ENCODE measurements around the gene CHD9. TPM values are rescaled to one million over a fixed set of nuclear protein-coding genes. Genes with fewer than 3 reads are reported as not detected.
"Not testable (repeated sequence)": the region's sequence is repeated elsewhere in the genome, so short reads cannot be mapped to it uniquely, and the experiment has no call there.

Gene CHD9
- total and polyA plus RNA-seq, 7 donors = 13.8 to 88.5 (median 55.5) TPM

- no peak overlapping the region for H3K27ac ChIP-seq
- no peak overlapping the region for H3K4me3 ChIP-seq
- no peaks in the 10 kb centered on the region for H3K27me3 ChIP-seq
- intact Hi-C loops (cut with DNase I) = no loop called here
- H3K4me1 ChIP-seq = no peaks in the 10 kb centered on the region
- TF ChIP-seq CTCF (IDR thresholded peaks at IDR 0.05) (no peak), POLR2A (IDR thresholded peaks at IDR 0.05) (no peak), EP300 (IDR thresholded peaks at IDR 0.05) (no peak), POLR2AphosphoS5 (IDR thresholded peaks at IDR 0.05) (no peak)
- H3K36me3 ChIP-seq = peaks cover 5 to 82% (median 18%) of the 10 kb centered on the region in 4 donors
- WGBS, 2 donors = 91 to 95% methylated on average over 5 of the region's 5 CpGs
- H3K9me3 ChIP-seq = no peaks in the 10 kb centered on the region
- no peak for DNase-seq
These were observed 269.1 kb downstream of the CHD9 start for GRCh38 chr16:53323924-53324323.

- DNase-seq; H3K27ac ChIP-seq; intact Hi-C loops (cut with DNase I); H3K27me3 ChIP-seq; H3K4me1 ChIP-seq; H3K9me3 ChIP-seq; H3K4me3 ChIP-seq: not testable (repeated sequence)
- 91 to 93% methylated on average over 2 of the region's 3 CpGs for WGBS, 2 donors
- peaks cover 0 to 11% (median 0%) of the 10 kb centered on the region in 4 donors for H3K36me3 ChIP-seq
These were observed 276.2 kb downstream of the CHD9 start for GRCh38 chr16:53330991-53331390.

- H3K4me1 ChIP-seq = no peaks in the 10 kb centered on the region
- 66 to 77% methylated on average over 4 of the region's 4 CpGs for WGBS, 2 donors
These were observed 279.8 kb downstream of the CHD9 start for GRCh38 chr16:53334581-53334980.

GRCh38 chr16:53337294-53337693 lies 282.5 kb downstream of the CHD9 start:
- no peak overlapping the region for H3K27ac ChIP-seq
- no peaks in the 10 kb centered on the region for H3K9me3 ChIP-seq
- no peaks in the 10 kb centered on the region for H3K36me3 ChIP-seq
- no peak for TF ChIP-seq CTCF (IDR thresholded peaks at IDR 0.05)
- TF ChIP-seq POLR2A (IDR thresholded peaks at IDR 0.05) = no peak
- TF ChIP-seq POLR2AphosphoS5 (IDR thresholded peaks at IDR 0.05) = no peak
- TF ChIP-seq EP300 (IDR thresholded peaks at IDR 0.05) = no peak
- H3K4me3 ChIP-seq = no peak overlapping the region
- H3K27me3 ChIP-seq = no peaks in the 10 kb centered on the region
- H3K4me1 ChIP-seq = no peaks in the 10 kb centered on the region
- intact Hi-C loops (cut with DNase I) = no loop called here
- no peak for DNase-seq

More at GRCh38 chr16:53334581-53334980, 279.8 kb downstream of the CHD9 start:
- intact Hi-C loops (cut with DNase I) = no loop called here
- H3K27me3 ChIP-seq = no peaks in the 10 kb centered on the region
- no peak overlapping the region for H3K27ac ChIP-seq
- TF ChIP-seq EP300 (IDR thresholded peaks at IDR 0.05) = no peak
- no peak for TF ChIP-seq POLR2A (IDR thresholded peaks at IDR 0.05)
- no peak for TF ChIP-seq CTCF (IDR thresholded peaks at IDR 0.05)
- TF ChIP-seq POLR2AphosphoS5 (IDR thresholded peaks at IDR 0.05) = no peak
- no peaks in the 10 kb centered on the region for H3K9me3 ChIP-seq
- H3K36me3 ChIP-seq = no peaks in the 10 kb centered on the region
- no peak overlapping the region for H3K4me3 ChIP-seq
- no peak for DNase-seq

GRCh38 chr16:53341792-53342191 lies 287.0 kb downstream of the CHD9 start:
- TF ChIP-seq POLR2A (IDR thresholded peaks at IDR 0.05) (no peak), POLR2AphosphoS5 (IDR thresholded peaks at IDR 0.05) (no peak), EP300 (IDR thresholded peaks at IDR 0.05) (no peak), CTCF (IDR thresholded peaks at IDR 0.05) (no peak)
- WGBS, 2 donors = 85 to 86% methylated on average over 6 of the region's 6 CpGs
- Histone ChIP-seq H3K27ac (no peak overlapping the region), H3K9me3 (no peaks in the 10 kb centered on the region), H3K36me3 (no peaks in the 10 kb centered on the region), H3K27me3 (no peaks in the 10 kb centered on the region), H3K4me3 (no peak overlapping the region), H3K4me1 (no peaks in the 10 kb centered on the region)
- no peak for DNase-seq
- intact Hi-C loops (cut with DNase I) = no loop called here

All from sigmoid colon (tissue), 7 donors.